Measurements from ENCODE around the gene FAM174A.

The FAM174A gene

GRCh38 chr5:100535060-100536005 is at the start of gene FAM174A:
Gene FAM174A (plus strand): TSS chr5:100535374. CDS start chr5:100535531, 157 bp downstream.
- peak; percentile 94 for DNase-seq (ENCODE audit: low read depth)

GRCh38 chr5:100493996-100494395 is 41.2 kb upstream of the FAM174A start:
- no peak for DNase-seq (ENCODE audit: low read depth)

GRCh38 chr5:100496296-100496695 is 38.9 kb upstream of the FAM174A start:
- DNase-seq (ENCODE audit: low read depth), result peak; percentile 17

DNA sequence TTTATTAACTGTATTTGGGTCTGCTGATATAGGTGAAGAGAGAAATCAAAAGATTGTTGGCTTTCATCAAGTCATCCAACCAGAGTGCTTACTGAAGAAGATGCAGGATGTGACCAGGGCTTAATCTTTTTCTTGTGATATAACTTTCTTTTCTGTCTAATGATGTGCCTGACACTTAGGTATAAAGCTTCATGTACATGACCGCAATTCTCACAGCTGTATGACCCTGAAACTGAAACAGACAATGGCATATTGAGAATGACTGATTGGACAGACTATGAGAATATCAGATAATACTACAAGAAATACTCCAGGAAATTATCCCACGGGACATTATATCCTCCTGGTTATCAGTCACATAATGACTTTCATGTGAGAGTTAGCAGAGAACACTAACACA is 32.5 kb upstream of the FAM174A start:
- DNase-seq (ENCODE audit: low read depth), result no peak

- peak; percentile 85 for DNase-seq (ENCODE audit: low read depth)
Observed at GRCh38 chr5:100505984-100506670, 29.0 kb upstream of the FAM174A start.

- no peak for DNase-seq (ENCODE audit: low read depth)
Observed at GRCh38 chr5:100516285-100516684, 18.9 kb upstream of the FAM174A start.

DNA sequence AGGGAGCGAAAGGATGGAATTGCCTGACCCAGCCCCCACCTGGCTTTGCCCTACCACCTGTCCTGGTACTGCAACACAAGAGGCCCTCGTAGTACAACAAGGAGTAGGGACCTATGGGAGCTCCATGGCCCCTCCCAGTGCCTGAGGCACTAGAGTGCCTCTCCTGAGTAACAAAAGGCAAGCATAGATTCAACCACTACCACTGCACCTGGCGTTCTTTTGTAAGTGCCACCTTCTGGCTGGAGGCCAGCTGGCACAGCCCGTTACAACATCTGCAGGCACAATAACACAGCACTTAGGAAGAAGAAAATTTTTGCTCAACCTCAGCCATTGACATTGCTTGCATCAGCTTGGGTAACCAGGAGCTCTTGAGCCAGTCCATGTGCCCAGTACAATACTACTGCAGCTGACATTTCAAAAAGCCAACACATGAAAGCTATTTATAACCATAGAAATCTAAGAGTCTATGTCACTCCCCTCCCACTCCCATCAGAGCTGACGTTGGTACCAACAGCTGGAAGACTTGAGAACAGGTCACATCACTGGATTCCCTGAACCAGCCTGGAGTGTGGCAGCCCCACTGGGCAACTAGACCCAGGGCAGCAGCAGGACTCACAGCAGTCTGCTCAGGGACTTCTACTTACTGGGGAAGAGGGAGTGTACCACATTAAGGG is 17.7 kb upstream of the FAM174A start:
- no peak for DNase-seq (ENCODE audit: low read depth)

DNA sequence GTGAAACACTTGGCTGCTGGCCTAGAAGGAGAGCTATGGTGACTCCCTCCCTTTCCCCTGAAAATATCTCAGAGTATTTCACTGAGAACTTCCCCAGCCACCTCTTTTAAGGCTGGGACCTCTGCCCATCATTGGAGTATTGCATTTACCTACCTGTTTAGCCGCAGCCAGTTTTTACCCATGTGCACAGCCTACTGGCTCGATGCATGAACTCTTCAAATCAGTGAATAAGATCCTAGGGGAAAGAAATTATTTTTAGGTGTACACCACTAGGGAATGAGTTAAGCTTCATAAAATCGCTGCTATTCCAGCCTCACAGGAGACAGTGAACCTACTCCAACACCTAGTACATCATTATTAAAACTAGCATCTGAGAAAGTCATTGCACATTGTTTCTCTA is 16.8 kb upstream of the FAM174A start:
- no peak for DNase-seq (ENCODE audit: low read depth)

GRCh38 chr5:100519075-100519474 is 16.1 kb upstream of the FAM174A start:
- DNase-seq (ENCODE audit: low read depth), result no peak

- no peak for DNase-seq (ENCODE audit: low read depth)
Observed at GRCh38 chr5:100520348-100520747, 14.8 kb upstream of the FAM174A start.

DNA sequence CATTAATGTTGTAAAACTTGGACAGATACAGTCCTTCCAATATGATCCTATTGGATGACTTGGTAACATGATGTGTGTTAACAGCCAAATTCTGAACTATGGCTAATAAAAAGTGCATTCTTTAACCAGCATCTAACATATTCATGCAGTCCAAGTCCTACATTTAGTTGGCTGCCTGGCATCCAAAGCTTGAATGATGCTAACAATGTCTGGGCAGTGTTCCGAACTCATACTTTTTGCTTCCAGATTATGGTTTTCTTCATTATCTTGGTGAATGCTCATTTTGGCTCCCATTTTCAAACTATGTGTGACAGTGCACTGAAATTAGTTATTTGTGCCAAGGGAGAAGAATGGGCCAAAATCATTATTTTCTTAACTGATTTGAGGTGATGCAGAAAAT is 2.8 kb downstream of the FAM174A start:
- no peak for DNase-seq (ENCODE audit: low read depth)

DNA sequence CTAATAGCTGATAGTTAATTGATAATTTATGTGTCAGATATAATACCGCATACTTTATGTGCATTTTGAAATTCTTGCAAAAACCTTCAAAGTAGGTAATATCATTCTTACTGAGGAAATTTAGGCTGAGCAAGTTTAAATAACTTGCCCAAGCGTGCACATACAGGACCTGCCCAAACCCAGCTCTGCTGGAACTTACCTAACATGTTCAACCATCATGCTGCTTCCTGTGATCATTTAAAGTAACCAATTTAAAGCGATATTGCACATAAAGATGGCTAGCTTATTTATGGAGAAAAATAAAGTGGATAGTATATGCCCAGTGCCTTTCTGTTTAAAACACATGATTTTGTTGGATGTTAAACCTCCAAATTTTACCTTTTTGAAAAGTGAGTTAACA is 4.3 kb downstream of the FAM174A start:
- no peak for DNase-seq (ENCODE audit: low read depth)

DNA sequence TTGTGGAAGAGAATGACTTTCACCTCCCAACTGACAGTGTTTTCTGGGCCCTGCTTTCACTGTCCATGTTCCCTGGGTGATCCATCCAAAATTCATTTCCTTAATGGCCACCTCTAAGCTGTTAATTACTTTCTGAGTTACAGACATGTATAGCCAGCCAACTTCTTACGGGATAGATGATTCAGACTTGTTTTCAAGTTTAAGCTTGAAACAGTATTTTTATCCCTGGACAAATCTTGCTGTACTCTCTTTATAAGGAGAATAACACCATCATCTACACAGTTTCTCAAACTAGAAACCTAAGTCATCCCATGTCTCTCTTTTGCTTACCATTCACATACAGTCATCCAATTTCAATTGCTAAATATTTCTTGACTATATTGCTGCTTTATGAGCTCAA is 6.9 kb downstream of the FAM174A start:
- DNase-seq (ENCODE audit: low read depth), result no peak

DNA sequence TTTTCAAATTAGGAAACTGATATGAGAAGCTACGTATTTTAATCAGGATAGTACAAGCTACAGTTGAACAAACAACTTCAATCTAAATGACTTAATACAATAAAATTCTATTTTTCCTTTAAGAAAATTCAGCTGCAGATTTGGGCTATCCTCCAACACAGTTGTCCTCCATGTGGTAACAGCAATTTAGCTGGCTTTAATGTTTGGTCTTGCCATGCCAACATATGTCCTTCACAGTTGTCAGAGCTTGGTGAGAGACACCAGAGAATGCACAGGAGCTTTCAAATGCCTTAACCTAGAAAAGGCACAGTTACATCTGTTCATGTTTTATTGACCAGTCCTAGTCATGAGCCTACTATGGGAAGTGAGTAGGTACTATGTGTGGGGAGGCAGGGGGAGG is 10.8 kb downstream of the FAM174A start:
- DNase-seq (ENCODE audit: low read depth), result no peak

DNA sequence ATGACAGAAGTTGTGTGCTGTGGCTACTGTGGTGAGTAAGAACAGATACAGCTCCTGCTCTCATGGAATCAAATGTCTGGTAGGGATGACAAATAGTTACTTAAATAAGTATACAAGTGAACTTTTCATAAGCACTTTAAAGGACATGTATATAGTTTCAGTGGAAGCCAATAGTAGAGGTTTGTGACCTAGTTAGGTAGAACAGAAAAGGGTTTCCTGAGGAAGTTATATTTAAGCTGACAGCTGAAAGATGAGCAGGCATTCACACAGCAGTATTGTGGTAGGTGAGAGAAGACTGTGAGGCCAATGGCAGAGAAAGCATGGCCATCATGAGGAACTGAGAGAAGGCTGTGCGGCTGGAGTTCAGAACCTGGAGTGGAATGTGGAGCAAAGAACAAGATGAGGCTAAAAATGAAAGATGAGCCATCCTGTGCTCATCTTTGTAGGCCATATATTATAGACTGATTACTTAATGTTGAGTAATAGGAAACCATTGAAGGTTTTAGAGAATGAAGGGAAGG is 15.4 kb downstream of the FAM174A start:
- DNase-seq (ENCODE audit: low read depth), result no peak

DNA sequence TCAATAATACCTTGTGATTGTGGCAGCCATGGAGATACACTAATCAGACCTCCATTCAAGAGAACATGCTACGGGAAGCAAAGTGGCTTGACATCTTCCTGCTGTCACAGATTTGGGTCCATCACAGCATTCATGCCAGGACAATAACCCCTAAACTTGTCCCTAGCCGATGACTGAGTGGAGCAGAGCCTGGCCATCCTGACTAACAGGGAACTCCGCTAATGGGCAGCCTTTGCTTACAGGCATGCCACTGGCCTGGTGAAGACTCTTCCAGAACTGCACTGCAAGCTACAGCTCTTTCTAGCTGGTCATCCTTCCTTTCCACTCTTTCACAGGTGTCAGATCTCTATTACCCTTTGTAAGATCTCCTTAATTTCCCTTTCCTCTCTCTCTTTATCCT is 16.0 kb downstream of the FAM174A start:
- DNase-seq (ENCODE audit: low read depth), result no peak

GRCh38 chr5:100553209-100553608 is 18.0 kb downstream of the FAM174A start:
- DNase-seq (ENCODE audit: low read depth), result no peak

- DNase-seq (ENCODE audit: low read depth), result no peak
Observed at GRCh38 chr5:100560860-100561259, 25.7 kb downstream of the FAM174A start.

DNA sequence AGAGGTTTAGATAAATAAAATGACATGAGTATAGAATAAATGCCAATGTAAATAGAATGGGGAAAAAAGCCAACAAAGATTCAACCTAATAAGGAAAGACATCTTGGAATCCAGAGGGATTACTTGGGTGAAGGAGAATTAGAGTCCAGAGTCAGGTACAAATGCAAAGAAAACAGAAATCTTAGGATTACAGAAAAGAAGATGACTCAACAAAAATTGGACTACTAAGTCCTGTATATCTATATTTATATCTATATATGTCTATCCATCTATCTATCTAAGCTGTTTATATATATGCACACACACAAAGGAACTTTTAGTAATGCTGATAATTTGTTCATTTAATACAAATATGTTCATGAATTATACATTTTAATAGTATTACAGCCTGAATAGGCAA is 27.6 kb downstream of the FAM174A start:
- DNase-seq (ENCODE audit: low read depth), result no peak

GRCh38 chr5:100566382-100567141 is 31.4 kb downstream of the FAM174A start:
- DNase-seq (ENCODE audit: low read depth), result no peak

DNA sequence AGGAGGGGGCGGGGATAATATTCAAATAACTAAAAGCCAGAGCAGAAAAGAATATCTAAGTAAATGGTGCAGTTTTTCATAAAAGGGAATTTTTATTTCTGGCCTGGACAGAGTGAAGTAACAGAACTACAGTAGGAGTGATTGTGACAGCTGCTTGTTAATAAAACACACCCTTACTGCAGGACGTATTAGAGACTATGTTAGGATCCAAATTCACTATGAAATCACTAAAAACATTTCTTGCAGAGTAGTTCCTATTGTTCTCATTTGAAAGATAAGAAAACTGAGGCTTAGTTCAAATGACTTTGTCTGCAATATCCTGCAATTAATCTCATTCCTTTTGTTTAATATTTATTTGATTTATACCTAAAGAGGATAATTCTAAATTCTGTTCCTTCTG is 39.5 kb downstream of the FAM174A start:
- no peak for DNase-seq (ENCODE audit: low read depth)

DNA sequence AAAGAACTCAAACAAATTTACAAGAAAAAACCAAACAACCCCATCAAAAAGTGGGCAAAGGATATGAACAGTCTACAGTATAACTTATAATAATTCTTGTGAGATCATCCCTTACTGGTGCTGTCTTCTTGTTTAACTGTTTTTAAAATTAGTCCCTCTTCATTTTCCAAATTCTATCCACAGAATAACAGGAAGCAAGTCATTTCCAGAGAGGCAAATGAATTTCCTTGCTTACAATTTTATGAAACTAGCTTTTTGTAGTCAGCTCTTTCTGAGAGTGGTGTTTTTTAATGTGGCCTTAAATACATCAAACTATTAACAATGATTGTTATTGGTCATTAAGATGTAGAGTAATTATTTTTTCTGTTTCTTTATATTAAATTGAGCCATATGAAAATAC is 40.6 kb downstream of the FAM174A start:
- DNase-seq (ENCODE audit: low read depth), result no peak

Measured in stromal cell of bone marrow (primary cell).